ENCODE measurements around the gene BEST4.

DNA sequence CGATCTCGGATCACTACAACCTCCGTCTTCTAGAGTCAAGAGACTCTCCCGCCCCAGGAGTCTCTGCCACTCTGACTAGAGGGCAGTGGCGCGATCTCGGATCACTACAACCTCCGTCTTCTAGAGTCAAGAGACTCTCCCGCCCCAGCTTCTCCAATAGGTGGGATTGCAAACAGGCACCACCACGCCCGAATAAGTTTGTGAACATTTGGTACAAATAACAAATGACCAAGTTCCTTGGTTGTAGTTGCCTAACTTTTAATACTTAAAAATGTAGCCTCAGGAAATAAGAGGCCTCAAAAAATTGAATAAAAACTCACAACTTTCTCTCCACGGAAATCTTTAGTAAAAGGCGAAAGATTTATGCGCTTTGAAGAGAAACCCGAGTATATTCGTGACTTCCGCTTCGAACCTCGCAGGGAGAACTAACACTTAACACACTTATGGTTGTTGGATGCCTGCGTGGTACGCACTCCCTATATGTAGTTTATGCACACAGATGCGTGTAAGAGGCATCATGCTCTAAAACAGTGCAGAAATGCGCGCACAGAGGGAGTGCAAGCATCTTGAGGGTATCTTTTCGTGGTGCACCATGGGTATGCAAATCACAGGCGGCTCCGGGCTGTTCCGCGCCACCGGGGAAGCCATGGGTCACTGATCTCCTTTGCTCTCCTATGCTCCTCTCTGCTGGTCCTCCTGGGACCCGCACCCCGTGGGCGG lies 31.8 kb upstream of the BEST4 start:
- TF ChIP-seq, protein P1, sequence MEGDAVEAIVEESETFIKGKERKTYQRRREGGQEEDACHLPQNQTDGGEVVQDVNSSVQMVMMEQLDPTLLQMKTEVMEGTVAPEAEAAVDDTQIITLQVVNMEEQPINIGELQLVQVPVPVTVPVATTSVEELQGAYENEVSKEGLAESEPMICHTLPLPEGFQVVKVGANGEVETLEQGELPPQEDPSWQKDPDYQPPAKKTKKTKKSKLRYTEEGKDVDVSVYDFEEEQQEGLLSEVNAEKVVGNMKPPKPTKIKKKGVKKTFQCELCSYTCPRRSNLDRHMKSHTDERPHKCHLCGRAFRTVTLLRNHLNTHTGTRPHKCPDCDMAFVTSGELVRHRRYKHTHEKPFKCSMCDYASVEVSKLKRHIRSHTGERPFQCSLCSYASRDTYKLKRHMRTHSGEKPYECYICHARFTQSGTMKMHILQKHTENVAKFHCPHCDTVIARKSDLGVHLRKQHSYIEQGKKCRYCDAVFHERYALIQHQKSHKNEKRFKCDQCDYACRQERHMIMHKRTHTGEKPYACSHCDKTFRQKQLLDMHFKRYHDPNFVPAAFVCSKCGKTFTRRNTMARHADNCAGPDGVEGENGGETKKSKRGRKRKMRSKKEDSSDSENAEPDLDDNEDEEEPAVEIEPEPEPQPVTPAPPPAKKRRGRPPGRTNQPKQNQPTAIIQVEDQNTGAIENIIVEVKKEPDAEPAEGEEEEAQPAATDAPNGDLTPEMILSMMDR (IDR thresholded peaks at IDR 0.05) = peak in 2 of 4 experiments; percentile 5 to 24
- TF ChIP-seq POLR2A (IDR thresholded peaks at IDR 0.05) = peak; percentile 67 to 76
